HCT116 (cell line): ENCODE data around the gene NFASC. TPM values are rescaled to one million over a fixed set of nuclear protein-coding genes. Genes with fewer than 3 reads are reported as not detected.

ENCODE experiments used
- ATAC-seq: fragments of 200-7000 bp; cut with Tn5 transposase; 2 replicates; pipeline ENCODE4 v1.9.1; 2020; ENCODE audit warnings: mild to moderate bottlenecking, moderate library complexity
- BruUV-seq: library from RNA; stranded (reverse); fragments of 400-500 nt; replicated peaks from 2 replicates; lab custom pipeline; 2021; lab: Mats Ljungman, UMichigan
- CTCF ChIA-PET: fragments of 300-600 bp; sonication (Branson Sonifier 250); formaldehyde crosslinking; loops from one replicate; lab custom pipeline; 2021; ENCODE audit warnings: antibody characterized with exemption; lab: Charles Lee
- POLR2A ChIA-PET: fragments of 300-600, 350-600 bp; sonication (Branson Sonifier 250); formaldehyde crosslinking; loops from one replicate; lab custom pipeline; 2021; ENCODE audit warnings: antibody characterized with exemption; lab: Charles Lee
- RAD21 ChIA-PET, 2 experiments: fragments of 300-600 bp; sonication (Branson Sonifier 250); formaldehyde crosslinking; loops; one replicate each; lab custom pipeline; 2023; ENCODE audit warnings: low total read pairs in 2 of 2; ENCODE audit not compliant: uncharacterized antibody in 2 of 2, unreplicated experiment in 2 of 2, low non-redundant PET in 1 of 2; lab: Charles Lee
- DNase-seq: peaks from one replicate; pipeline ENCODE4 v3.0.0-alpha.2; 2010; ENCODE audit warnings: low read depth, low spot score
- H2AFZ ChIP-seq: fragments of 200-600 bp; shearing (Covaris generic), sonication (generic); 2 replicates; pipeline ENCODE4 v1.6.1; 2017; ENCODE audit warnings: low read depth, mixed run types, mixed read lengths, antibody characterized with exemption, low read length; ENCODE audit not compliant: poor library complexity, severe bottlenecking
- H3K27ac ChIP-seq: 2 replicates; pipeline ENCODE4 v1.5.1; 2012; ENCODE audit warnings: low read depth, low read length
- H3K27me3 ChIP-seq: fragments of 200-600 bp; sonication (generic); 2 replicates; pipeline ENCODE4 v1.6.1; 2016; ENCODE audit warnings: mixed run types, low read length, mixed read lengths; ENCODE audit not compliant: insufficient read depth
- H3K36me3 ChIP-seq, 2 experiments: fragments of 200-500 bp in 1 of 2; fragments of 200-600 bp in 1 of 2; sonication (Bioruptor generic) in 1 of 2; sonication (generic) in 1 of 2; 2 replicates each; pipeline versions ENCODE4 v1.5.1 to v1.6.1; 2014 to 2016; ENCODE audit warnings: low read length in 2 of 2, inconsistent platforms in 1 of 2, mixed read lengths in 1 of 2, mixed run types in 1 of 2; ENCODE audit not compliant: insufficient read depth in 2 of 2, control insufficient read depth in 1 of 2
- H3K4me1 ChIP-seq, 2 experiments: fragments of 200-600 bp in 1 of 2; sonication (generic) in 1 of 2; 2 replicates each; pipeline versions ENCODE4 v1.5.1 to v1.6.1; 2012 to 2017; ENCODE audit warnings: low read length in 2 of 2, inconsistent platforms in 1 of 2, mild to moderate bottlenecking in 1 of 2, mixed read lengths in 1 of 2, mixed run types in 1 of 2, moderate library complexity in 1 of 2; ENCODE audit not compliant: insufficient read depth in 2 of 2, control insufficient read depth in 1 of 2
- H3K4me2 ChIP-seq: fragments of 200-600 bp; sonication (generic); 2 replicates; pipeline ENCODE4 v1.6.1; 2017; ENCODE audit warnings: mixed run types, low read length, mixed read lengths
- H3K4me3 ChIP-seq, 2 experiments: fragments of 200-600 bp in 1 of 2; sonication (generic) in 1 of 2; replicated peaks in 1 of 2; 2 replicates each; pipeline ENCODE4 v1.5.1; 2011 to 2016; ENCODE audit warnings: low read length in 2 of 2, control low read depth in 1 of 2, low read depth in 1 of 2, mild to moderate bottlenecking in 1 of 2, mixed read lengths in 1 of 2, mixed run types in 1 of 2
- H3K79me2 ChIP-seq: fragments of 200-600 bp; sonication (generic); 2 replicates; pipeline ENCODE4 v1.6.1; 2017; ENCODE audit warnings: mild to moderate bottlenecking, mixed run types, low read length, moderate library complexity, mixed read lengths; ENCODE audit not compliant: insufficient read depth
- H3K9ac ChIP-seq: fragments of 200-600 bp; sonication (generic); 2 replicates; pipeline ENCODE4 v1.6.1; 2016; ENCODE audit warnings: low read length, mixed read lengths
- H3K9me2 ChIP-seq: fragments of 200-600 bp; sonication (generic), shearing (Covaris generic); 2 replicates; pipeline ENCODE4 v1.6.1; 2017; ENCODE audit warnings: mixed run types, mild to moderate bottlenecking, moderate library complexity; ENCODE audit not compliant: insufficient read depth
- H3K9me3 ChIP-seq, 2 experiments: fragments of 200-500 bp in 1 of 2; fragments of 200-600 bp in 1 of 2; sonication (Bioruptor generic) in 1 of 2; sonication (generic) in 1 of 2; 2 replicates each; pipeline ENCODE4 v1.6.1; 2014 to 2017; ENCODE audit warnings: low read length in 2 of 2, mixed read lengths in 2 of 2, inconsistent platforms in 1 of 2, low read depth in 1 of 2, mild to moderate bottlenecking in 1 of 2, mixed run types in 1 of 2, moderate library complexity in 1 of 2; ENCODE audit not compliant: control insufficient read depth in 1 of 2, insufficient read depth in 1 of 2
- H4K20me1 ChIP-seq: fragments of 200-600 bp; sonication (generic), shearing (Covaris generic); 2 replicates; pipeline ENCODE4 v1.6.1; 2017; ENCODE audit warnings: mixed run types, mild to moderate bottlenecking, moderate library complexity; ENCODE audit not compliant: insufficient read depth
- CBX3 ChIP-seq: IDR thresholded peaks from 2 replicates; pipeline ENCODE4 v1.6.1; 2012; ENCODE audit warnings: low read depth
- CEBPB ChIP-seq: IDR thresholded peaks from 2 replicates; pipeline ENCODE4 v1.6.1; 2012; ENCODE audit warnings: low read depth
- EGR1 ChIP-seq: IDR thresholded peaks from 2 replicates; pipeline ENCODE4 v1.6.1; 2012; ENCODE audit warnings: low read depth
- EZH2 ChIP-seq: fragments of 200-600 bp; sonication (generic); IDR thresholded peaks from 2 replicates; pipeline ENCODE4 v1.6.1; 2017; ENCODE audit warnings: antibody characterized with exemption, mixed run types
- EZH2phosphoT487 ChIP-seq: fragments of 200-600 bp; IDR thresholded peaks from 2 replicates; pipeline ENCODE4 v1.6.1; 2018; ENCODE audit warnings: antibody characterized with exemption, borderline replicate concordance
- FOSL1 ChIP-seq: IDR thresholded peaks from 2 replicates; pipeline ENCODE4 v1.6.1; 2012; ENCODE audit warnings: low read depth
- POLR2A ChIP-seq: IDR thresholded peaks from 2 replicates; pipeline ENCODE4 v1.7.0; 2011; ENCODE audit warnings: borderline replicate concordance; ENCODE audit not compliant: insufficient read depth, insufficient read length; ENCODE audit errors: extremely low read depth
- POLR2AphosphoS5 ChIP-seq: IDR thresholded peaks from 2 replicates; pipeline ENCODE4 v1.6.1; 2011; ENCODE audit warnings: mild to moderate bottlenecking, low read depth, low read length, moderate library complexity
- RAD21 ChIP-seq: IDR thresholded peaks from 2 replicates; pipeline ENCODE4 v1.6.1; 2012; ENCODE audit warnings: low read depth, mild to moderate bottlenecking
- REST ChIP-seq: IDR thresholded peaks from 2 replicates; pipeline ENCODE4 v1.6.1; 2012; ENCODE audit warnings: low read depth
- YY1 ChIP-seq: IDR thresholded peaks from 2 replicates; pipeline ENCODE4 v1.6.1; 2011; ENCODE audit warnings: low read length, low read depth, moderate library complexity, mild to moderate bottlenecking; ENCODE audit not compliant: insufficient replicate concordance; ENCODE audit errors: extremely low read depth
- ZBTB33 ChIP-seq: IDR thresholded peaks from 2 replicates; pipeline ENCODE4 v1.6.1; 2011; ENCODE audit warnings: mild to moderate bottlenecking, low read length, moderate library complexity; ENCODE audit not compliant: insufficient replicate concordance; ENCODE audit errors: extremely low read depth
- intact Hi-C: fragments of 100-400 bp; cut with micrococcal nuclease; formaldehyde crosslinking; loops from 2 replicates; pipeline ENCODE4 v1.10.0; 2022
- total RNA-seq: library from RNA; stranded (reverse); gene quantifications from one replicate; pipeline ENCODE4 v1.2.1, GENCODE V29; 2021; ENCODE audit not compliant: unreplicated experiment

Gene NFASC
- total RNA-seq, 1 experiment from 2014 or later = 0.57 TPM

GRCh38 chr1:204871405-204872037 lies 859 bp downstream of the NFASC start:
- no peaks in the 10 kb centered on the region for H4K20me1 ChIP-seq
- no peaks in the 10 kb centered on the region for H3K4me1 ChIP-seq
- no peak overlapping the region for H3K4me2 ChIP-seq
- no peak overlapping the region for H3K9ac ChIP-seq
- intact Hi-C loops = no loop called here
- ATAC-seq (no peak), DNase-seq (no peak)
- TF ChIP-seq ZBTB33 (no peak), POLR2AphosphoS5 (no peak), EZH2 (no peak), EZH2phosphoT487 (no peak), CBX3 (no peak)
- POLR2A ChIA-PET = no interaction called here
- no peaks in the 10 kb centered on the region for H3K9me3 ChIP-seq
- H3K27ac ChIP-seq = no peak overlapping the region
- RAD21 ChIA-PET = no interaction called here
- no peak overlapping the region for H3K4me3 ChIP-seq
- CTCF ChIA-PET = no interaction called here
- H3K79me2 ChIP-seq = no peaks in the 10 kb centered on the region
- no peaks in the 10 kb centered on the region for H3K9me2 ChIP-seq
- H3K27me3 ChIP-seq = peaks cover 8% of the 10 kb centered on the region; the same call in 1 of the 2 replicates
- no TSS peak for BruUV-seq
- H3K36me3 ChIP-seq = no peaks in the 10 kb centered on the region
- no peak overlapping the region for H2AFZ ChIP-seq

DNA sequence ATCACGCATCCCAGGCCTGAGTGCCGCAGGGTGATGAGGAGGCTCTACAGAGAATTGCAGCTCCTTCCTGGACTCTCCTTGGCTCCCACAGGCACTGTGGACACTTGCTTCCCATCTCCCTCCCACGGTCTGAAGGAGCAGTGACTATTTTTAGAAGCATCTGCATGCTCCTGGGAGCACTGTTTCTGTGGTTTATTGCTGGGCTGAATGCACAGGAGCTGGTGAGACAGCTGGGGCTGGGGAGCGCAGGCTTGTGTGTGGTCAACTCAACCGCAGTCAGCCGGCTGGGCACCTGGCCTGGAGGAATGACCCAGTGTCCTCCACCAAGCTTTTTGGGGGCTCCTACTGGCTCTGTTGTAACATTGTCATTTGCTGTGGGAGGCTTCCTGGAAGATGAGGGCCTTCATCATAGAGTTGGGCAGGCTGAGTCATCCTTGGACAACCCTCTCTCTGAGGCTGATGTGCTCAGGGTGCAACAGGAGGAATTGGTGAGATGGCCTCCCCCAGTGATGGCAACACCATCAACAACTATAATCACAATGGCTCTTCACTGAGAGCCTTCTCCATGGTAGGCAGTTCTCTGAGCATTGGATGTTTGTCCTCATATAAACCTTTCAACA lies 1.7 kb downstream of the NFASC start:
- intact Hi-C loops = no loop called here
- Histone ChIP-seq H3K9me2 (no peaks in the 10 kb centered on the region), H3K27me3 (peaks cover 4% of the 10 kb centered on the region; the same call in 1 of the 2 replicates), H3K4me1 (no peaks in the 10 kb centered on the region), H3K9me3 (no peaks in the 10 kb centered on the region), H4K20me1 (no peaks in the 10 kb centered on the region), H3K36me3 (no peaks in the 10 kb centered on the region), H3K79me2 (no peaks in the 10 kb centered on the region), H3K4me2 (no peak overlapping the region), H3K27ac (no peak overlapping the region), H2AFZ (no peak overlapping the region), H3K9ac (no peak overlapping the region), H3K4me3 (no peak overlapping the region)
- ATAC-seq (no peak), DNase-seq (no peak)
- POLR2A ChIA-PET = no interaction called here
- RAD21 ChIA-PET = no interaction called here
- BruUV-seq = no TSS peak
- CTCF ChIA-PET = no interaction called here
- TF ChIP-seq CEBPB (no peak), FOSL1 (no peak), YY1 (no peak), EZH2phosphoT487 (no peak), EGR1 (no peak), REST (no peak), RAD21 (no peak), POLR2A (no peak)
